Transverse colon (tissue), 4 donors: ENCODE results near the gene PCDHA2. TPM values are rescaled to one million over a fixed set of nuclear protein-coding genes. Genes with fewer than 3 reads are reported as not detected.
"Not testable (repeated sequence)": the region's sequence is repeated elsewhere in the genome, so short reads cannot be mapped to it uniquely, and the experiment has no call there.

Experiments used
- DNase-seq: peaks from one replicate; pipeline ENCODE4 v3.0.0-alpha.2; 2019
- H3K27ac ChIP-seq, 4 donors: fragments of 200-600 bp; sonication (generic); 2 replicates each; pipeline ENCODE4 v1.5.1; 2016 to 2018; ENCODE audit warnings: inconsistent platforms in 4 of 4
- H3K27me3 ChIP-seq: fragments of 200-600 bp; sonication (generic); 2 replicates; pipeline ENCODE4 v1.5.1; 2017; ENCODE audit warnings: inconsistent platforms
- H3K36me3 ChIP-seq, 4 donors: fragments of 200-600 bp; sonication (generic); 2 replicates each; pipeline ENCODE4 v1.5.1; 2017 to 2019; ENCODE audit warnings: inconsistent platforms in 4 of 4
- H3K4me1 ChIP-seq, 4 donors: fragments of 200-600 bp; sonication (generic); 2 replicates each; pipeline ENCODE4 v1.5.1; 2017 to 2020; ENCODE audit warnings: inconsistent platforms in 4 of 4
- H3K4me3 ChIP-seq, 4 donors: fragments of 200-600 bp; sonication (generic); 1 replicate in 1 of 4; 2 replicates in 3 of 4; pipeline versions ENCODE4 v1.5.1 to v1.6.1; 2017 to 2019; ENCODE audit warnings: inconsistent platforms in 4 of 4
- H3K9me3 ChIP-seq, 2 donors: fragments of 200-600 bp; sonication (generic); 2 replicates each; pipeline ENCODE4 v1.5.1; 2017 to 2019; ENCODE audit warnings: inconsistent platforms in 2 of 2
- CTCF ChIP-seq, 5 experiments: fragments of 200-600 bp in 3 of 5; fragments of 450-650 bp in 2 of 5; sonication (generic) in 3 of 5; IDR thresholded peaks; 1 replicate in 2 of 5; 2 replicates in 3 of 5; pipeline ENCODE4 v1.5.1; 2016 to 2017; ENCODE audit warnings: antibody characterized with exemption in 5 of 5, inconsistent platforms in 3 of 5, mild to moderate bottlenecking in 2 of 5, moderate library complexity in 1 of 5
- EP300 ChIP-seq: sonication (generic); formaldehyde crosslinking; IDR thresholded peaks from one replicate; pipeline ENCODE4 v1.6.1; 2017; ENCODE audit warnings: antibody characterized with exemption, low read depth
- POLR2A ChIP-seq: fragments of 450-650 bp; IDR thresholded peaks from one replicate; pipeline ENCODE4 v1.6.1; 2016; ENCODE audit warnings: antibody characterized with exemption, mild to moderate bottlenecking, moderate library complexity
- POLR2AphosphoS5 ChIP-seq, 3 donors: sonication (generic); formaldehyde crosslinking; IDR thresholded peaks; one replicate each; pipeline ENCODE4 v1.6.1; 2016; ENCODE audit warnings: antibody characterized with exemption in 3 of 3
- WGBS, 2 donors: methylation state at CpG; one replicate each; pipeline ENCODE4 v1.1.5; 2018; ENCODE audit warnings: low coverage in 1 of 2; 5-methylcytosine and 5-hydroxymethylcytosine counted together
- in situ Hi-C, 4 donors: fragments of 200-750 bp; cut with MboI; loops; one replicate each; pipeline versions ENCODE4 v1.15.0 to v1.15.1; 2017; ENCODE audit warnings: low sequenced_read_pairs in 3 of 4, low pct_ligation_motif_present in 1 of 4, low pct_unique_long_range_greater_than_20kb in 1 of 4
- intact Hi-C: fragments of 100-400 bp; cut with DNase I; formaldehyde crosslinking; loops from one replicate; pipeline ENCODE4 v1.15.1; 2023; ENCODE audit warnings: low total_unique reads
- total RNA-seq, 4 donors: library from RNA; depleted of rRNA; stranded (reverse); fragments of >200 nt; gene quantifications; one replicate each; pipeline ENCODE4 v1.1.0, GENCODE V29; 2016

The PCDHA2 gene
- total RNA-seq, 4 donors from 2014 or later: 0.14 to 0.32 TPM; not detected in 2

- no peak overlapping the region for H3K4me3 ChIP-seq
- intact Hi-C loops (no loop called here), in situ Hi-C loops (no loop called here)
- H3K36me3 ChIP-seq: no peaks in the 10 kb centered on the region
- no peak overlapping the region for H3K27ac ChIP-seq
- H3K4me1 ChIP-seq: no peaks in the 10 kb centered on the region
- H3K9me3 ChIP-seq: peaks cover 5 to 22% of the 10 kb centered on the region in 2 donors
- H3K27me3 ChIP-seq: no peaks in the 10 kb centered on the region
- no peak for TF ChIP-seq EP300
- TF ChIP-seq POLR2A: no peak
- no peak for TF ChIP-seq POLR2AphosphoS5 (IDR thresholded peaks at IDR 0.05)
- no peak for TF ChIP-seq CTCF (IDR thresholded peaks at IDR 0.05)
- 89% methylated on average over 43 of the region's 43 CpGs; no CpG with 5 or more reads in 1 of the 2 donors for WGBS, 2 donors
- DNase-seq: no peak
Observed at GRCh38 chr5:140808889-140809291, 14.2 kb downstream of the PCDHA2 start.

DNA sequence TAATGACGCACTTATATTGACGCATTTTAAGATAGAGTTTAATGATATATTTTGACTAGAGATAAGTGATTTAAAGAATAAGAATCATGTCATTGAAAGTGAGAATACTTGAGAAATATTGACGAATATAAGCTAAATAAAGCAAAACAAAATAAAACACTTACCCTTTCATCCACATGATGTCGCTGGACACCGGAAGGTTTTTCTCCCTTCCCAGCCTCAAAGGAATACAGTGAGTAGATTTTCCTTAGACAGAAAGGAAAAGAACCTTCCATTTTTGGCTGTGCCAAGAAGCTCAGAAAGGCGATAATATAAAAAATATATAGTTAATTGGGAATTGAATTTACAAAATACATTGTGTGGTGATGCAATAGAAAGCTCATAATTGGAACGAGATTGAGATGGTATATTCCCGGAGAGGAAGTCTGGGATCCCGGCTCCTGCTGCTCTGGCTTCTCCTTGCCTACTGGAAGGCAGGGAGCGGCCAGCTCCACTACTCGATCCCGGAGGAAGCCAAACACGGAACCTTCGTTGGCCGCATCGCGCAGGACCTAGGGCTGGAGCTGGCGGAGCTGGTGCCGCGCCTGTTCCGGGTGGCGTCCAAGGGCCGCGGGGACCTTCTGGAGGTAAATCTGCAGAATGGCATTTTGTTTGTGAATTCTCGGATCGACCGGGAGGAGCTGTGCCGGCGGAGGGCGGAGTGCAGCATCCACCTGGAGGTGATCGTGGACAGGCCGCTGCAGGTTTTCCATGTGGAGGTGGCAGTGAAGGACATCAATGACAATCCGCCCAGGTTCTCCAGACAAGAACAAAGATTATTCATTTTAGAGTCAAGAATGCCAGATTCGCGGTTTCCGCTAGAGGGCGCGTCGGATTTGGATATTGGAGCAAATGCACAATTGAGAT is 27.0 kb downstream of the PCDHA2 start, which contains the start of gene PCDHA5:
TSS of gene PCDHA5 (plus strand) at position 239 of the 906 bp plus-strand sequence.
- no peak within 1 kb of the TSS for H3K27ac ChIP-seq
- no peaks in the 10 kb centered on the region for H3K4me1 ChIP-seq
- 45 to 56% methylated on average over 17 to 39 of the region's 39 CpGs for WGBS, 2 donors
- intact Hi-C loops: no loop called here
- peaks cover 8 to 20% of the 10 kb centered on the region in 2 donors for H3K9me3 ChIP-seq
- H3K36me3 ChIP-seq: no peaks in the 10 kb centered on the region
- TF ChIP-seq EP300 (no peak), CTCF (IDR thresholded peaks at IDR 0.05) (peak in 1 of 5 experiments; percentile 23)
- in situ Hi-C loops: no loop called here
- H3K4me3 ChIP-seq: no peak within 1 kb of the TSS
- no peak for DNase-seq
- H3K27me3 ChIP-seq: peaks cover 11% of the 10 kb centered on the region

GRCh38 chr5:140822281-140822629 is 27.6 kb downstream of the PCDHA2 start:
- intact Hi-C loops (no loop called here), in situ Hi-C loops (no loop called here)
- H3K9me3 ChIP-seq: peaks cover 8 to 26% of the 10 kb centered on the region in 2 donors
- no peaks in the 10 kb centered on the region for H3K4me1 ChIP-seq
- no peak overlapping the region for H3K4me3 ChIP-seq
- no peaks in the 10 kb centered on the region for H3K36me3 ChIP-seq
- no peak overlapping the region for H3K27ac ChIP-seq
- H3K27me3 ChIP-seq: peaks cover 17% of the 10 kb centered on the region
- WGBS, 2 donors: 33 to 38% methylated on average over 6 of the region's 6 CpGs
- no peak for DNase-seq
- TF ChIP-seq POLR2AphosphoS5 (IDR thresholded peaks at IDR 0.05): no peak
- no peak for TF ChIP-seq EP300
- no peak for TF ChIP-seq POLR2A
- TF ChIP-seq CTCF (IDR thresholded peaks at IDR 0.05): no peak

GRCh38 chr5:140822969-140823368 is 28.3 kb downstream of the PCDHA2 start:
- H3K27me3 ChIP-seq: peaks cover 23% of the 10 kb centered on the region

More at GRCh38 chr5:140822969-140823368, 28.3 kb downstream of the PCDHA2 start:
- DNase-seq, H3K4me3 ChIP-seq, H3K27ac ChIP-seq, intact Hi-C loops, H3K36me3 ChIP-seq, H3K4me1 ChIP-seq, in situ Hi-C loops: not testable (repeated sequence)
- H3K9me3 ChIP-seq: peaks cover 8 to 27% of the 10 kb centered on the region in 2 donors
- WGBS, 2 donors: 80 to 84% methylated on average over 1 to 48 of the region's 48 CpGs
